ENCODE results near the gene HRCT1.
"Not testable (repeated sequence)": the region's sequence is repeated elsewhere in the genome, so short reads cannot be mapped to it uniquely, and the experiment has no call there.

The HRCT1 gene

DNA sequence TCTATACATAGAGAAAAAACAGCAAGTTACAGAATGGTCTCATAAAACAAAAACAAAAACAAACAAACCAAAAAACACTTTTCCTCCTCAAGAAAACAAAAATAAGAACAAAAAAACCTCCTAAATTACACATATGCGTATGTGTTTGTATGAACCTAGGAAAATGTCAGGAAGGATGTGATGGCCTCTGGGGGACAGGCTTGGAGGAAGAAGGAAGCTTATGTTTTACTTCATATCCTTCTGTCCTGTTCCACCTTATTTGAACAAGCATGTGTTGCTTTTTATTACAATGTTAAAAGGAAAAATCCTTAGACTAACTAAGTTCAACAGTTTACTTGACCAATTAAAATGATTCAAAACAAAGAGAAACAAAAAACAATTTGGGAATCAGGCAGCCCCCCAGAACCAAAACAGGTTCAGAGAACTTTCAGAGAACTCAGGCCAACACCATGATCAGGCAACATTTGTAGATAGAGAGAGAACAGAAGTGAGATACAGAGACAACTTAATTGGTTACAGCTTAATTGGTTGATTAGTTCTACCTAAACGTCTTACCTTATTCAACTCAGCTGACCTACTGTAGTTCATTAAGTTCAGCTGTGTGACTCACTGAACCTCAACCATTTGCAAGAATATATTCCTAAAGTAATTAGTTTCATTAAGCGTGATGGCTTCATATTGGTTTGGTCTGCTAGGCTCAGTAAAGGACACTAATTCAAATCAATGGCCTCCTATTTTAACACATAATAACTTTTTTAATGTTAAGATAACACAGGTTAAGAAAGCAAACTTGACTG is 13.4 kb downstream of the HRCT1 start:
- no peak for DNase-seq

DNA sequence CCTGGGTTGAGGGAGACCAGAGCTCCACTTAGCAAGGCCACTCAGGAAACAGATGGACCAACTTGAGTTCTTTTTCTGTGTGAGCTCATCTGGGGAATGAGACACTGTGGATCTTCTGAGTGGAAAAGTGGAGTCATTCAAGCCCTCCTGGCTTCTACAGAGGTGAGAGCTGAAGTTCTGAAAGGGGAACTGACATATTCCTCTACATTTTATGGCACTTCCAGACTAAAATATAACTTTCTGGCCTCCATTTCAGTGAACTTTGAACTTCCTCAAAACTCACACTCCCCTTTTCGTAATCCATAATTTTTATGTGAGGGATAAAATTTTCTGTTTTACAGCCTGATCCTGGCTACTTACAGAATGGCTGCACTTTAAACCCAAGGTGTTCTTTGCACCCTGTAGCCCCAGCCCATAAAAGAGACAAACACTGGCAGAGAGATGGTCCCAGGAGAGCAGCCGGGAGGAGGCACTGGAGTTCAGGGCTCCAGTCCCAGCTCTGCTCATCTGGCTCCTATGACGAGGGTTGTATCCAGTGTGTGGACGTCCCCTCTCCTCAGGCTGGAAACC is 14.1 kb downstream of the HRCT1 start:
- peak; percentile 31 for DNase-seq

DNA sequence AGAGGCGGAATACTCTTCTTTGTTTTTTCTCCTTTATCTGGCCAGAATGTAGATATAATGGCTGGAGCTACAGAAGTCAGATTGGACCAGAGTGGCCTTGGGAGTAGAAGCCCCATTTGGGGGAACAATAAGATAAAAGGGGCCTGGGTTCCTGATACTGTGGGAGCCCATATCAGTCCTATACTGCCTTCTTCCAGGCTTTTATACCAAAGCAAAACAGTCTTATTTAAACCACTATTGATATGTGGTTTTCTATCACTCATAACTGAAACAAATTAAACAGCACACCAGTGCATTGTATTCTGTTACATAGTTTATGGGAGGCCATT is 17.6 kb downstream of the HRCT1 start:
- DNase-seq, result no peak

DNA sequence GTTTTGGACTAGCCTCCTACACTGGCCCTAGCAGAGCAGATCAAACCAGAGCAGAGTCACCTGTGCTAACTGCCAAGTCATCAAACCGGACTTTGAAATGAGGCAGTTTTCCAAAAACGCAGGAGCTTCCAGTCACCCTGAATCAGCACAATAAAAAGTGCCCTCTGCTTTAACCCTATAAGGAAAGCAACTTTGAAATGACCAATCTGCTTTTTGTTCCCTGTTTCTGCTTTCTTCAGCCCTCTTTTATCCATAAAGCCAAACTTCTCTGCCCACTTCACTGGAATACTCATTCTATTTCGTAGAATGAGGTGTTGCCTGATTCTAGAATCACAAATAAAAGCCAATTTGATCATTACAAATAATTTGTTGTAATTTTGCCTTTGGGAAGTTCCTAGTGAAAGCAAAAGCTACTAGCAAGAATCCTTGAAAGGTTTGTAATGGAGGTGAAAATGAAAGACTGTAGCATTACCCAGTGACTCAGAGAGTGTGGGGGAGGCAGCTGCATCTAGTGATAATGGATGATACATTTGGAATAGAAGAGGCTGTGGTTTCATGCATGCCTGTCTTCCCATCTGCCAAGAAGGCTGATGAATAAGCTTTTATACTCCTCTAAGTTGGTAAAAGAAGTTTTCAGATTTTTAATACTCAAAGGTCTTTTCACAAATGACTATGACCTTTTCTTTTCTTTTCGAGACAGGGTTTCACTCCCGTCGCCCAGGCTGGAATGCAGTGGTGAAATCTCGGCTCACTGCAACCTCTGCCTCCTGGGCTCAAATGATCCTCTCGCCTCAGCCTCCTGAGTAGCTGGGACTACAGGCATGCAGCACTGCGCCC is 18.1 kb downstream of the HRCT1 start:
- DNase-seq, result no peak

DNA sequence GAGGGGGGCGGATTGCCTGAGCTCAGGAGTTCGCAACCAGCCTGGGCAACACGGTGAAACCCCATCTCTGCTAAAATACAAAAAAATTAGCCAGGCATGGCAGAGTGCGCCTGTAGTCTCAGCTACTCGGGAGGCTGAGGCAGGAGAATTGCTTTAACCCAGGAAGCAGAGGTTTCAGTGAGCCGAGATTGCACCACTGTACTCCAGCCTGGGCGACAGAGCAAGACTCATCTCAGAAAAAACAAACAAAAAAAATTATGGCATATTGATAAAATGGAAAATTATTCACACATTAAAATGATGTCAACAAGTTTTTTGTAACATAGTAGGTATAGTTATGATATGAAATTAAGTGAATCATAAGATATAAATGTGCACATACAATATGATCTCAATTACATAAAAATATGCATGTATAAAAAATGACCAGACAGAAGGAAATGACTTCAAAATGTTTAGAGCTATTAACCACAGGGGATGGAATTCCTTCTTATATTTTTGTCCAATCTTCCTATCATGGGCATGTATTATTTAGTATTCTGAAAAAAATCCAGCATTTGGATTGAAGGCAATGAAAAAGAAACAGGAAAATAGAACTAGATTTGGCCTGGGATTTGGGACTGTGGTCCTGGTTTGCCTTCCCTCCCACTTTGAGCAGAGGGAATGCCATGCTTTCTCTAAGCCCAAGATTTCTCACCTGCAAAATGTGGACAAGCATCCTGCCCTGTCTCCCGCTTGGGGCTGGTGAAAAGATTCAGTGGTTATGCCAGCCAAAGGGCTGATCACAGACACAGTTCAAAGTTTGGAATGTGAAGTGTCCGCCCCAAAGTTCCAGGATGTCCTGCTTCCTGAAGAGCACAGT is 22.8 kb downstream of the HRCT1 start:
- no peak for DNase-seq

DNA sequence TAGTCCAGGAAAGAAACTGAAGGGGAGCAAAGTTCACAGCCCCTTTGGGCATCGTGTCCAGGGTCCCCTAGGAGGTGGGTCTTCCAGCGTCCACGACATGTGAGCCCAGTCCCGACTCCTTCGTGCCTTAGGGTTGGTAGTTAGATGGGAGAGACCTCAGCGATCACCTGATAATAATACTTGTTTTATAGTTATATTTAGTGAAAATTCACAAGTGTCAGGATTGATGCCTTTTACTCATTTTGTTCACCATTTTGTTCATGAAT is 23.4 kb downstream of the HRCT1 start:
- DNase-seq, result no peak

DNA sequence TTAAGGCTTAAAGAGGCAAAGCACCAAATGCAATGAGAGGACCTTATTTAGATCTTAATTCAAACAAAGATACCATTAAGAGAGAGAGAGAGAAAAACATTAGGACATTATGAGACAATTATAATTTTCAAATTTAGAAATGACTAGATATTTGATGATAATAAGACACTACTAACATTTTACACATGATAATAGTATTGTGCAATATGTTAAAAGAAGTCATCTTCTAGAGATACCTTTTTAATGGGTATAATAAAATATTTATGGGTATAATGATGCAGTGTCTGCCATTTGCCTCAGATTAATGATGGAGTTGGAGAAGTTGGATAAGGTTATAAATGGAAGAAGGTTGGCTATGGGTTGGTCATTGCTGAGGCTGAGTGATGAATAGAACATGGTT is 24.5 kb downstream of the HRCT1 start:
- DNase-seq, result no peak

DNA sequence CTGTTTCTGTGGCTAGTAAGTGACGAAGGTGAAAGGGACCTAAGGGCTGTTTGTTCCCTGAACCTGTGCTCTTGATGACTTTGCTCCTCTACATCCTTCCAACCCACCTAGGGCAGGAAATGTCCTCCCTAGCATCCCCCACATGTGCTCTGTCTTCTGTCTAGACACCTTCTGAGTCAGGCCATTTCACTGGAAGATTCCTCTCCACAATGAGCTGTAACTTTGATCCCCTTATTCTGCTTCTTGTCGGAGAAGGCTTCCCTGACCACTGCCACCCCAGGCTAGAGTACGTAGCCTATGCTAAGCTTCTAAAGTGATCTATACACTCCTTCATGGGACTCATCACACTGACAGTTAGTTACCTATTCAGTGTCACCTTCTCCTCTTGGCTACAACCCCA is 25.0 kb downstream of the HRCT1 start:
- no peak for DNase-seq

DNA sequence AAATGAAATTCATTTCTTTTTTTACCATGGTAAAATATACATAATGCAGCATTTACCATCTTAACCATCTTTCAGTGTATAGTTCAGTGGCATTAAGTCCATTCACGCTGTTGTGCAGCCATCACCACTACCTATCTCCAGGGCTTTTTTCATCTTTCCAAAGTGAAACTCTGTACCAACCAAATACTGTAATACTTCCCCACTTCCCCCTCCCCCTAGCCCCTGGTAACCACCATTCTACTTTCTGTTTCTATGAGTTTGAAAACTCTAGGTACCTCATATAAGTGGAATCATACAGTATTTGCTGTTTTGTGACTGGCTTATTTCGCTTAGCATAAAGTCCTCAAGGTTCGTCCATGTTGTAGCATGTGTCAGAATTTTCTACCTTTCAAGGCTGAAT is 26.7 kb downstream of the HRCT1 start:
- DNase-seq, result no peak

DNA sequence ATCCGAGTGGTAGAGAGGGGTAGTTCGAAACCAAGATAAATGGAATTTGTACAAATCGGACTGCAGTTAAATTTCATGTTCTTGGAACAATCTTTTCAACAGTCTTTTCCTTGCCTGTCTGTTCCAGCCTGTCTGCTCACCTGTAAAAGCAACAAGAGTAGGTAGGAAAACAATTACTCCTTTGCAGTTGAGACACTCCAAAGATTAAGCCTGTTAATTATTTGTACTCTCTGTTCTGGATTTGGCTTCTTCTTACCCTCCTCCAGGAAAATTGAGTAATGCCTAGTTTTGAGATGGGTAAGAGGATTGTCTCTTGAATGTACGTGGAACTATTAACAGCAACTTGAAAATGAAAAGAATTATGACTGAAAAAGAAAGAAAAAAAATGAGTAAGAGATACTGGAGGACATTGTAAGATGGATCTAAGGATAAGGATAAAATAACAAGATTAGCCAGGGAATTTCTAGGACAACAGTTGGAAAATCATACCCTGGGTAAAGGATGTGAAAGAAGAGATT is 27.6 kb downstream of the HRCT1 start:
- DNase-seq, result no peak

DNA sequence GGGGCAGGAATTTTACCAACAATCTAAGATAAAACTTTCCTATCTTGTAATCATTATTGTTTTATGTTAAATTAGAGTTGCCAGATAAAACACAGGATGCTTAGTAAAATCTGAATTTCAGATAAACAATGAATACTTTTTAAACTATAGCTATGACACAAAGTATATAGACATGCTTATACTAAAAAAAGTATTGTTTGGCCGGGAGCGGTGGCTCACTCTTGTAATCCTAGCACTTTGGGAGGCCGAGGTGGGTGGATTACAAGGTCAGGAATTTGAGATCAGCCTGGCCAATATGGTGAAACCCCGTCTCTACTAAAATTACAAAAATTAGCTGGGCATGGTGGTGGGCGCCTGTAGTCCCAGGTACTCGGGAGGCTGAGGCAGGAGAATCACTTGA is 28.1 kb downstream of the HRCT1 start:
- not testable (repeated sequence) for DNase-seq

DNA sequence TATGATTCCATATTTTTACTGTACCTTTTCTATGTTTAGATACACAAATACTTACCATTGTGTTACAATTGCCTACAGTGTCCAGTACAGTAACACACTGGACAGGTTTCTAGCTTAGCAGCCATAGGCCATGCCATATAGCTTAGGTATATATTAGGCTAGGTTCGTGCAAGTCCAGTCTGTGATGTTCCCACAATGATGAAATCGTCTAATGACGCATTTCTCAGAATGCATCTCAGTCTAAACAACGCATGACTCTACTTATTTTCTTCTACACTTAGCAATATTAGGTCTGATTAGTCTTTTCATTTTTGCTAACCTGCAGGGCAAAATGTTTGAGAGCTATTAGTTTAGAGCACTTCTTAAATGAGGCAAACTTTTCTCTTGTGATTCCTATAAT is 29.3 kb downstream of the HRCT1 start:
- DNase-seq, result no peak

DNA sequence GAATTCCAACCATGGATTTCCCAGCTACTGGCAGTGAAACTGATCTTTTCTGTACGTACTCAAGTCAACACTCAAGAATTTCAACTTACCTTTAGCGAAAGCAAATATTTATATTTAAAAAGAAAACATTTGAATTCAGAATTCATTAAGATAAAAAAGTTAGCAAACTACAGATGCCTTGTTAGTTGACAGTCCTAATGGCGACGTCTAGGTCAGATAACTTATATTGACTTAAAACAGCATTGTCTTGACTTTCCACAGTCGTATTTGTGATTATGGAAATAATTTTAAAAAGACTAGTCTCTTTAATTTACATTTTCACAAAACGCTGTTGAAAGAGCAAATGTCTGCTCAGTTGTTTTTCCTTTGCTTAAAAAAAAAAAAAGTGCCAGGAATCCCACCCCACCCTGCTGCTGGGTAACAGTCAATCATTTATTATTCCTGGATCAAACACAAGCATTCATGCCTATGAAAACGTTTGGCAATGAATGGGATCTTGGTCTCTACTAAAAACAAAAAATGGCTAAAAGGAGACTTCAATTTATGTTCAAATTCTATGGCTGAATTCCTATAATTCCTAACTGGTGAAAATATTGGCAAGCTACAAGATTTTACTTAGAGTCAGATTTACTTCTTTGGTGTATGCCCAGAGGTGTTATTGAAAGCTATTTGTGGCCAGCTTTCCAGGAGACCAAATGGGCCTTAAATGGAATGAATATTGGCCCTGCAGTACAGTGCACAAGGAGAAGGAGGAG is 29.9 kb downstream of the HRCT1 start:
- no peak for DNase-seq

DNA sequence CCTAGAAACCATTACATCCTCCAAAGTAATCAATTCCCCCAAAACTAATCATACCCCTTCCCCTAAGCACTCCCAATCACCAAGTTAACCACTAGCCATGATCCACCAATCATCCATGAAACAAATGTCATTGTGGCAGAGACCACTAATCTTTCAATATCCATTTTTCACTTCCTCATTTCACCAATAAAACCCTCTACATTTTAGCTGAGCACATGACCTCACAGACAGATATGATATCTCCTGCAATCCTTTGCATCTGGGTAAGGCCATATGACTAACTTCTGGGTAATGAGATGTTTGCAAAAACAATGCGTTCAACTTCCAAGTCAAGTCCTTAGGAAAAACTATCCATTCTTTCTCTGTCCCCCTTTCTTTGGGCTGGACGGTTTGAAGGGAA is 31.2 kb downstream of the HRCT1 start:
- DNase-seq, result no peak

DNA sequence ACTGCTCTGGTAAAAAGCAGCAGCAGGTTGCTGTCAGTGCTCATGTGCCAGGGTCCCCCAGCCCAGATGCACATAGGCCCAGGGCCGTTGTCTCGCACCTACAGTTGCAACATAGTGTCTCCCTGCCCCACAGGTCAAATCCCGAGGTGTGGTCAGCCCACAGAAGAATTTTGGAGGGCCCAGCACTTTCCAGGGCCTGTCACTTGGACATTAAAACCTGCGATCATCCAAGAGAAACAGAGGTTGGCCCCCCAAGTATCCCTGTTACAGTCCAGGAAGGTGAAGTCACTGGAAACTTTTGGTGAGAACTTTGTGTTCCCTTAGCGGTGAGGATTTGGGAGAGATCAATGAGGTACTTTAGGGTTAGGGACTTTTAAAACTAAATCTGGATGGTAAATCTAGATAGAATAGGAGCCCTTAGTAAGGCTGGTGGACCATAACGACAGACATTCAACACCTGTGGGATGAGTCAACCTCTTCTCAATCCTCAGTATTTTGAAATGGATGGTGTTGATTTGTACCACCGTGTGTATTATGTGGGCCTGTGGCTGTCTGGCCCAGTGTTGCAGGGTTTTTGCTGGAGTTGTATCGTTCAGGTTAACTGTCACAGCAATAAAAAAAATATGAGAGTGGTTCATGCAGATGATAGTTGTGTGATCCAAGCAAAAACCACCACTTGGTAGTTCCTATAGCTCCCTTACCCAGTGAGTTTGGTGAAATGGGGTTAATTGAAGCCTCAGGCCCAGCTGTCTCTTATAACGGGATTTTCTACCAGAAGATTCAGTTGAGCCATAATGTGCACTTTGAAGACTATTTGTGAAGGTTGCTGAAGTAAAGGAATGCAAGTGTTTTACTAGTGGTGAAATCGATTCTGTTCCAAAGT is 32.7 kb downstream of the HRCT1 start:
- DNase-seq, result peak; percentile 33

DNA sequence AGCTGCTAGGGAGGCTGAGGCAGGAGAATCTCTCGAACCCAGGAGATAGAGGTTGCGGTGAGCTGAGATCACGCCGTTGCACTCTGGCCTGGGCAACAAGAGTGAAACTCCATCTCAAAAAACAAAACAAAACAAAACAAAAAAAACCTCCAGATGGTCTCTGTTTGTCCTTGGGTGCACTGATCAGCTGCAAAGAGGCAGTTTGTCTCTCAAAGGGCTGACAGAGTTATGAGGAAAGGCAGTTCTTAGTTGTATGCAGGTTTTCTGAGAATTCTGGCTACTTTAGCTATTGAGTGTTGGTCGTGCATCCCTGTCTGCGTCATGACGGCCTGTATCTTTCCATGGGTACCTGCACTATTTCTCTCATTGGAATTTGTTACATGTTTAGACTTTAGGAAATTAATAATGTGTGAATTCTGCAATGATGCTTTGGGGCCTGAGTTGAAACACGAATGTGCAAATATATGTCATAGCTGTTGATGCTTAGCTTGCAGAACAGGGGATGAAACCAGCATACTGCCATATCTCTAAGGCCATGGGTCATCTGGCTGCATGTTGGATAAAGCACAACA is 33.8 kb downstream of the HRCT1 start:
- DNase-seq, result no peak

DNA sequence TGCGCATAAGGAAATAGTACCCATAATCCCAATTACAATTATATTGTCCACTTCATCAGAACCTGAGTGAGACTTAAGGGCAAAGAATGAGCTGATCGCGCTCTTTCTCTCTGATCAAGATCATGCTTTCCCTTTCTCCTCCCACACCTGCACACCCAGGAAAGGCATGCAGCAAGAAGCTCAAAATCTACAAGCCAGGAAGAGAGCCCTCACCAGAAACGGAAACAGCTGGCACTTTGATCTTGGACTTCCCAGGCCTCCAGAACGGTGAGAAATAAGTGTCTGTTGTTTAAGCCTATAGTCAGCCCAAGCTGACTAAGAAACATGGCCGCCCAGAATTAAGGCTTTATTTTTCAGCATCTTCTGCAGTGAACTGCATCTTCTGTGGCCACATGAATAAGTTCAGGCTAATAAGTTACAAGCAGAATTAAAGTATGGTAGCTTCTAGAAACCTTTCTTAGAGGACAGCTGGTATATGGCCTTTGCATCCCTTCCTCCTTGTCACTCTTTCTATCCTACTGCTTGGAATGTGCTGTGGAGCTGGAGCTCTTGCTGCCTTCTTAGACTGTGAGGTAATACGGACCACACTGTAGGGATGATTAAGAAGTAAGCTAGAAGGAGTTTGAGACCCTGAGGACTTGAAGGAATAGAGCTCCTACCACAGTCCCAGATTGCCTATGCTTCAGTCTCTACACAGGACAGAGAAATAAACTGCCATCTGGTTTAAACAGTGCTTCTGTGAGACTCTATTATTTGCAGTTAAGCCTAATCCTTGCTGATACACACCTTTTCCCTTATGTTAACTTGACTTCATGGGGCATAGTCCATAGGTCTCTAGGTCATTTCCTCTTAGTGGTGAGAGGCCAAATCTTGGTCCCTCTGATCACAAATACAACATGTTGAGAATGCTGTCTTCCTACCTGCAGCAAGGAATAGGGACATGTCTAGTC is 34.7 kb downstream of the HRCT1 start:
- no peak for DNase-seq

DNA sequence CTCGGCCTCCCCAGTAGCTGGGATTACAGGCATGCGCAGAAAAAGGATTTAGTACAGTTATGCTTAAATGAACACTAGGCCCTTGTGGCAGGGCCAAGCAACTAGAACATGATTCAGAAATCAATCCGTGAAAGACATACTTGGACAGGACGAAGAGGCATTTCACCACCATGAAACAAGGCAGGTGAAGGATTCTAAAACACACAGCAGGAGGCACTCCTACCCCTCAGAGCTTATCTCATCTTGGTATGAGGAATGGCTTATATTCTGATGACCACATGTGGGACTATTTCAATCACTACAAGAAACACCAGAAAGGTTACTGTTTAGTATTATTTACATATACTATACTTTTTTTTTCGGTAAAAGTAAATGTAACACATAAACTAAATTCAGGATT is 36.3 kb downstream of the HRCT1 start:
- no peak for DNase-seq

DNA sequence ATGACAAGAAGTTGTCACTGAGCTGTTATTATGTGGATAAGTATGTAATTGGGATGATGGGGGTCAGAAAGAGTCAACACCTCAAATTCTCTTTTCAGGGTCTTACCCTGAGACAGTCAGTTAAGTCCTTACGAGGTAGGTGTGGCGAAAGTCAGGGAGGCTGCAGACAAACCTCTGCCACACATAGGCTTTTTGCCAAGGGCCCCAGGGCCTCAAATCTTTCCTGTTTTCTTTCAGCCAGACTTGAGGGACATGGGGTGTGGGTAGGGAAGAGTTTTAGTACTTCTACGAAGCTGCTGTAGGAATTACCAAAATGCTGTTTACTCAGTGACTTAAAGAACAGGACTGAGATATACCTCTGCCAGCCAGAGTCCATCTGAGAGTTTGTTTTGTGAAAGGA is 38.2 kb downstream of the HRCT1 start:
- DNase-seq, result no peak

DNA sequence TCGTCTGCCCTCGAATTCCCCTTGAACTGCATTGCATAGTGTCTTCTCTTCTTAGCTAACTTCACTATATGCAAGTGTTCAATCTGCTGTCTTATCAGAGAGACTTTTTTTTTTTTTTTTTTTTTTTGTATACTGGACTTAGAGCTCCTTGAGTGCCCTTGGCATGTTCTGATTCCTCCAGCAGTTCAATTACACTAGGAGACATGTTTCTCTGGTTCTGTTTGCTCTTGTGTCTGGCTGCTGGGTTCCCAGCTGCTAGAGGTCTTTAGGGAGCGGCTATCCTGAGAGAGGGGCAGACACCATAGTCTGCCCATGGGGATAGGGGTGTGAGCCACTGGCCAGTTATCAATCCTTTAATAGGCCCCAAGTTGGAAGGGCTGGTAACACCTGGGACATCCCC is 38.8 kb downstream of the HRCT1 start:
- DNase-seq, result no peak

All from DMS53 (cell line).